Liver (tissue), 9 donors: ENCODE results near the gene MED29. TPM values are rescaled to one million over a fixed set of nuclear protein-coding genes. Genes with fewer than 3 reads are reported as not detected.

ENCODE experiments used
- DNase-seq: peaks from one replicate; pipeline ENCODE4 v3.0.0-alpha.2; 2017; ENCODE audit warnings: low spot score
- H3K27ac ChIP-seq, 2 donors: one replicate each; pipeline ENCODE4 v1.7.0; 2013; ENCODE audit warnings: inconsistent platforms in 2 of 2, low read length in 2 of 2, control low read depth in 1 of 2, low read depth in 1 of 2, mild to moderate bottlenecking in 1 of 2
- H3K27me3 ChIP-seq, 4 donors: one replicate each; pipeline versions ENCODE4 v1.6.1 to v1.7.0; 2013; ENCODE audit warnings: low read length in 3 of 4, inconsistent platforms in 1 of 4, mild to moderate bottlenecking in 1 of 4, moderate library complexity in 1 of 4; ENCODE audit not compliant: control insufficient read depth in 4 of 4, insufficient read depth in 4 of 4
- H3K36me3 ChIP-seq, 4 donors: one replicate each; pipeline versions ENCODE4 v1.6.1 to v1.7.0; 2013; ENCODE audit warnings: low read length in 3 of 4, mild to moderate bottlenecking in 3 of 4, low read depth in 1 of 4, moderate library complexity in 1 of 4; ENCODE audit not compliant: control insufficient read depth in 4 of 4, insufficient read depth in 3 of 4
- H3K4me1 ChIP-seq, 4 donors: one replicate each; pipeline versions ENCODE4 v1.6.1 to v1.7.0; 2013; ENCODE audit warnings: low read length in 3 of 4, mild to moderate bottlenecking in 3 of 4, moderate library complexity in 1 of 4; ENCODE audit not compliant: control insufficient read depth in 4 of 4, insufficient read depth in 4 of 4
- H3K4me3 ChIP-seq, 3 donors: one replicate each; pipeline versions ENCODE4 v1.6.1 to v1.7.0; 2013; ENCODE audit warnings: low read length in 3 of 3, control low read depth in 1 of 3, low read depth in 1 of 3, mild to moderate bottlenecking in 1 of 3
- H3K9ac ChIP-seq, 2 donors: one replicate each; pipeline ENCODE4 v1.7.0; 2013; ENCODE audit warnings: low read length in 2 of 2, mild to moderate bottlenecking in 2 of 2, moderate library complexity in 2 of 2, control low read depth in 1 of 2, low read depth in 1 of 2
- H3K9me3 ChIP-seq, 4 donors: one replicate each; pipeline versions ENCODE4 v1.6.1 to v1.7.0; 2013; ENCODE audit warnings: low read length in 3 of 4; ENCODE audit not compliant: control insufficient read depth in 4 of 4
- ATF3 ChIP-seq: IDR thresholded peaks from 2 replicates; pipeline ENCODE4 v1.6.1; 2016; ENCODE audit warnings: antibody characterized with exemption
- EGR1 ChIP-seq, 2 donors: IDR thresholded peaks; 2 replicates each; pipeline ENCODE4 v1.6.1; 2016 to 2018; ENCODE audit warnings: antibody characterized with exemption in 2 of 2, low read depth in 2 of 2
- FOXA1 ChIP-seq: IDR thresholded peaks from 2 replicates; pipeline ENCODE4 v1.6.1; 2016; ENCODE audit warnings: antibody characterized with exemption
- GABPA ChIP-seq, 2 donors: IDR thresholded peaks in 1 of 2; conservative IDR thresholded peaks in 1 of 2; 2 replicates each; pipeline ENCODE4 v1.6.1; 2016; ENCODE audit warnings: antibody characterized with exemption in 2 of 2, mild to moderate bottlenecking in 1 of 2, moderate library complexity in 1 of 2
- HNF4A ChIP-seq, 2 donors: conservative IDR thresholded peaks; 2 replicates each; pipeline ENCODE4 v1.6.1; 2016; ENCODE audit warnings: antibody characterized with exemption in 2 of 2, mild to moderate bottlenecking in 2 of 2
- HNF4G ChIP-seq: IDR thresholded peaks from 2 replicates; pipeline ENCODE4 v1.6.1; 2016; ENCODE audit warnings: antibody characterized with exemption
- JUND ChIP-seq, 2 donors: IDR thresholded peaks; 2 replicates each; pipeline ENCODE4 v1.6.1; 2016; ENCODE audit warnings: antibody characterized with exemption in 2 of 2
- MAX ChIP-seq: IDR thresholded peaks from 2 replicates; pipeline ENCODE4 v1.6.1; 2016; ENCODE audit warnings: antibody characterized with exemption
- NR2F2 ChIP-seq: IDR thresholded peaks from 2 replicates; pipeline ENCODE4 v1.6.1; 2016; ENCODE audit warnings: antibody characterized with exemption
- RAD21 ChIP-seq, 2 donors: IDR thresholded peaks; 2 replicates each; pipeline ENCODE4 v1.6.1; 2016; ENCODE audit warnings: antibody characterized with exemption in 2 of 2, mild to moderate bottlenecking in 2 of 2
- RXRA ChIP-seq, 2 donors: IDR thresholded peaks; 2 replicates each; pipeline ENCODE4 v1.6.1; 2017 to 2018; ENCODE audit warnings: antibody characterized with exemption in 2 of 2, mild to moderate bottlenecking in 1 of 2
- SP1 ChIP-seq: IDR thresholded peaks from 2 replicates; pipeline ENCODE4 v1.6.1; 2018; ENCODE audit warnings: antibody characterized with exemption, mild to moderate bottlenecking
- YY1 ChIP-seq: IDR thresholded peaks from 2 replicates; pipeline ENCODE4 v1.6.1; 2016; ENCODE audit warnings: antibody characterized with exemption, mild to moderate bottlenecking
- WGBS: extraction: QIAGEN DNeasy Blood & Tissue Kit; methylation state at CpG from one replicate; pipeline ENCODE4 v1.1.7; 2013; 5-methylcytosine and 5-hydroxymethylcytosine counted together
- polyA plus RNA-seq, 2 donors: library from polyadenylated mRNA; stranded (reverse) in 1 of 2; unstranded in 1 of 2; fragments of 200-250 nt in 1 of 2; fragments of >200 nt in 1 of 2; fragmentation: Nextera tagmentation in 1 of 2; extraction: Ambion mirVana in 1 of 2; gene quantifications; one replicate each; pipeline versions ENCODE4 v1.2.1 to v1.2.3, GENCODE V29; 2013 to 2015
- total RNA-seq, 2 donors: library from RNA; depleted of rRNA; stranded (reverse); fragments of >200 nt; gene quantifications; one replicate each; pipeline ENCODE4 v1.2.3, GENCODE V29; 2014
- donor health status: healthy.
- donor health status: healthy.
- donor health status: healthy.
- donor health status: healthy.
- donor health status: healthy.

Gene MED29
- total and polyA plus RNA-seq, 4 donors: 11.0 to 24.2 (median 17.4) TPM

GRCh38 chr19:39342647-39343305, 48.4 kb upstream of the MED29 start:
- 2% methylated on average over 51 of the region's 51 CpGs for WGBS
- peak; percentile 52 for DNase-seq
- peak overlapping the region; percentile 62 to 91 (median 67) for H3K4me3 ChIP-seq
- TF ChIP-seq EGR1 (IDR thresholded peaks at IDR 0.05; ENCODE audit: low read depth in 2 of 2) (no peak), MAX (no peak)
- peaks cover 0 to 4% (median 0%) of the 10 kb centered on the region in 4 donors for H3K36me3 ChIP-seq
- peaks cover 5 to 29% (median 16%) of the 10 kb centered on the region in 4 donors for H3K4me1 ChIP-seq
- H3K27ac ChIP-seq: peak overlapping the region; percentile 64 to 70
- H3K9ac ChIP-seq: peak overlapping the region; percentile 76 to 80
- H3K27me3 ChIP-seq: no peaks in the 10 kb centered on the region
- H3K9me3 ChIP-seq: no peaks in the 10 kb centered on the region

GRCh38 chr19:39345956-39346355, 45.2 kb upstream of the MED29 start:
- TF ChIP-seq HNF4G (no peak), RXRA (IDR thresholded peaks at IDR 0.05) (no peak), MAX (no peak), NR2F2 (no peak), HNF4A (conservative IDR thresholded peaks at IDR 0.05) (no peak), RAD21 (IDR thresholded peaks at IDR 0.05) (no peak)
- H3K9me3 ChIP-seq: no peaks in the 10 kb centered on the region
- H3K27ac ChIP-seq: no peak overlapping the region
- no peak overlapping the region for H3K9ac ChIP-seq
- no peak overlapping the region for H3K4me3 ChIP-seq
- 84% methylated on average over 1 of the region's 1 CpG for WGBS
- no peaks in the 10 kb centered on the region for H3K27me3 ChIP-seq
- peaks cover under 1 to 21% (median 11%) of the 10 kb centered on the region in 4 donors for H3K4me1 ChIP-seq
- DNase-seq: no peak
- H3K36me3 ChIP-seq: peaks cover 0 to 15% (median 2%) of the 10 kb centered on the region in 4 donors

GRCh38 chr19:39347332-39348164, 43.6 kb upstream of the MED29 start:
- Histone ChIP-seq H3K27me3 (no peaks in the 10 kb centered on the region), H3K9ac (no peak overlapping the region)
- WGBS: 93% methylated on average over 4 of the region's 4 CpGs

More at GRCh38 chr19:39347332-39348164, 43.6 kb upstream of the MED29 start:
- no peak for DNase-seq
- peaks cover under 1 to 18% (median 6%) of the 10 kb centered on the region in 4 donors for H3K36me3 ChIP-seq
- no peak for TF ChIP-seq RAD21 (IDR thresholded peaks at IDR 0.05)
- no peak for TF ChIP-seq EGR1 (IDR thresholded peaks at IDR 0.05; ENCODE audit: low read depth in 2 of 2)
- no peak for TF ChIP-seq GABPA (IDR thresholded peaks at IDR 0.05 in 1 of 2, conservative IDR thresholded peaks at IDR 0.05 in 1 of 2)
- no peak for TF ChIP-seq HNF4A (conservative IDR thresholded peaks at IDR 0.05)
- TF ChIP-seq FOXA1: no peak
- TF ChIP-seq MAX: no peak
- no peak for TF ChIP-seq ATF3
- TF ChIP-seq NR2F2: no peak
- TF ChIP-seq JUND (IDR thresholded peaks at IDR 0.05): no peak
- no peak for TF ChIP-seq SP1
- TF ChIP-seq HNF4G: no peak
- TF ChIP-seq YY1: no peak
- peaks cover 0 to 14% (median 7%) of the 10 kb centered on the region in 4 donors for H3K4me1 ChIP-seq
- no peaks in the 10 kb centered on the region for H3K9me3 ChIP-seq
- H3K27ac ChIP-seq: no peak overlapping the region
- no peak overlapping the region for H3K4me3 ChIP-seq
